Islet of Langerhans (tissue), 1 donor: ENCODE data around the gene SGTB.
"Not testable (repeated sequence)": the region's sequence is repeated elsewhere in the genome, so short reads cannot be mapped to it uniquely, and the experiment has no call there.

Experiments
- FAIRE-seq: peaks from one replicate; lab custom pipeline; 2011; peaks lifted over from hg19 to GRCh38; lab: Jason Lieb, UNC

The SGTB gene

GRCh38 chr5:65663804-65664521, 57.9 kb downstream of the SGTB start:
- no peak for FAIRE-seq

DNA sequence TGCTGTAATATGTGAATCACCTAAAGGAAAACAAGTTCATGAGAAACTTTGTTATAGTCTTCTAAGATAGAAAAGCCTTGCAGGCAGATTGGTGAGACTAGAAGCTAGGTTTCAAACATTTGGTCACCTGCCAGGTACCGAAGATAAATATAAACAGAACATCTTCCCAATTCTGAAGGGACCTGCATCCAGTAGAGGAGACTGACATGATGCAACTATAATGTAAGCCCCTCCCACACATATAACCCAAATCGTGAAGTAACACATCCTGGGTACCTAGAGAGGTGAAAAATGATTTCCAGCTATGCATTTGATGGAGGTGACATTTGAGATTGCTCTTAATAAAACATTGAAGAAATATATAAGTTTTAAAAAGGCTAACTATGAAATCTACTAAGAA, 67.2 kb downstream of the SGTB start:
- FAIRE-seq, result no peak

DNA sequence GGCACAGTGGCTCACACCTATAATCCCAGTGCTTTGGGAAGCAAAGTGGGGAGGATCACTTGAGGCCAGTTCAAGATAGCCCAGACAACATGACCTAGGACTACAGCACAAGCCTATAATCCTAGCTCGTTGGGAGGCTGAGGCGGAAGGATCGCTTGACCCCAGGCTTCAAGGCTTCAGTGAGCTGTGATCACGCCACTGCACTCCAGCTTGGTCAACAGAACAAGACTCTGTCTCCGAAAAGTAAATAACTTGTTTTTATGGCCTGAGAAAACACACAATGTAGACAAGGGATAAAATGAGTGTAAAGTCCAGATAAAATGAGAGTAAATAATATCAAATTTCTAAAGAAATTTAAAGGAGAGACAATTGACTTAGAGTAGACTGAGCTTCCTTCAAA, 70.8 kb downstream of the SGTB start:
- no peak for FAIRE-seq

- no peak for FAIRE-seq
Measured at GRCh38 chr5:65647941-65648340, 74.0 kb downstream of the SGTB start.

DNA sequence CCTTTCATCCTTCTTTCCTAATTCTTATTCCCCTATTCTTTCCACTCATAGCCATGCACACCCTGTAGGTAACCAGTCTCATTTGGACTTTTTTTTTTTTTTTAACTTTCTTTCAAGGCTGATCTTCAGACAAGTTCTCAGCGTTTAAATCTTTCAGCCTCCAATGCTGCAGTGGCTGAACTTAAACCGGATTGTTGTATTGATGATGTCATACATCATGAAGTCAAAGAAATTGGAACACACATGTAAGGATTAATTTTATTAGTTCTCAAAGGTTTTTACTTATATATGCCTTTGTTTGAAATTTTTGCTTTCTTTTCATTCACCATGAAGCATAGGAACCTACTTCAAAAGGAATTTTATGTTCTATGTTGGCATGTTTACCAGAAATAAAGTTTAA, 75.0 kb downstream of the SGTB start:
- FAIRE-seq, result no peak

- no peak for FAIRE-seq
Measured at GRCh38 chr5:65640240-65640639, 81.7 kb downstream of the SGTB start.

GRCh38 chr5:65630981-65631380, 90.9 kb downstream of the SGTB start:
- FAIRE-seq, result no peak

DNA sequence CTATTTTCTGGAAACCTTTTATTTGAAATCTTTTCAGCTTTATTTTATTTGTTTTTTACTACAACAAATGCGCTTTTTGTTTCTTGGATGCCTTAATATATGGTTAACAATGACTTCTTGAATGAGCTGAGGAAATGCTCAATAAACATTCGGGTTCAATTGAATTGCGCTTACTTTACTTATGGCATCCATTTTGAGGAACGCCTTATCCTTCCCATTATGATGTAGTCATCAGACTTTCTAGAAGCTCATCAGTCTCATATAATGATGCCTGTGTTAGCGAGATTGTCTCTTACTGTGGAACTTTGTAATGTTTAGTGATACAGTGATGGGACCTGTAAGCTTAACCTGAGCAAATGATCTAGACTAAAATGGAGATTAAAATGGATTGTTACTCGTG, 96.2 kb downstream of the SGTB start:
- no peak for FAIRE-seq

DNA sequence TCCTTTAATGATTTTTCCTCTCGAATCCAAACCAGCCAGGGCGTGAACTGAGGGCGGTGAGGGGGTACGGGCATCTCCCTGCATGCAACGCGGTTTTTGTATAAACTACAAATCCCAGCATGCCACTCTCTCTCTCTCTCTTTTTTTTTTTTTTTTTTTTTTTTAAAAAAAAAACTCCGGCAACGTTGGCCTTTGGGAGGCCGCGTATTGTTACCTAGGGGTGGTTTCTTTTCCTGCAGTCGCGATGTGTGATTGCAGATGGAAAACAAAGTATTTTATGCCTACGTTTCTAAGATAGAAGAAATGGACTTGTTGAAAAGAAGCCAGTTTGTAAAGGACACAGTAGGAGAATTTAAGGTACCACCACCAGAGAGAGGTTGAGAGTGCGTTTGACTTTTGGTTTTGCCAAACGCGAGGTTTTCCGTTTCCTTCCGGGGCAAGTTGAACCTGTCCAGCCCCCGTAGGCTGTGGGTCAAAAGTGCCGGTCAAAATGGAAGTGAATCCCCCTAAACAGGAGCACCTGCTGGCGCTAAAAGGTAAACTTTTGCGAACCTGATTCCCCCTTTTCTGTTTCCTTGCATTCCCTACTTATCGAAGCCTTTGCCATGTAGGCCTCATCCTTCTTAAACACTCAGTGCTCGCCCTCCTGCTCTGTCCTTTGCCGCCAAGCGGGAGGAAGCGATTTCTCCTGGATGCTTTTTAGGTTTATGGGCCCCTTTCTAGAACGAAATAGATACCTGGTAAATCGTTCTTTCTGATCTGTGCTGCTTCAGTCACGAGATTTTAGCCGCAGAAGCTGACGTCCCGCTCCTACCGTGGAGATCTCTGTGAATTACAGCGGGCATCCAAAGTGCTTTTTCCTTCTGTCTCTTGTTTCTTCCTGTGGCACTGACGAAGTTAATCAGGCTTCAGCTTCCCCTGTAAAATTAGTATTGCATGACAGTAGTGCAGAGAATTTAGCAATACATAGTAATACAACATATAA, 97.0 kb downstream of the SGTB start, which contains the start of the genes SHLD3 and TRAPPC13:
Gene SHLD3 (plus strand): TSS at position 457 of the 985 bp plus-strand sequence. CDS start 4,561 bp downstream, outside the sequence.
Gene TRAPPC13 (plus strand): TSS at position 457 of the 985 bp plus-strand sequence. CDS start 34 bp downstream, at position 491.
- FAIRE-seq, result peak; percentile 76

DNA sequence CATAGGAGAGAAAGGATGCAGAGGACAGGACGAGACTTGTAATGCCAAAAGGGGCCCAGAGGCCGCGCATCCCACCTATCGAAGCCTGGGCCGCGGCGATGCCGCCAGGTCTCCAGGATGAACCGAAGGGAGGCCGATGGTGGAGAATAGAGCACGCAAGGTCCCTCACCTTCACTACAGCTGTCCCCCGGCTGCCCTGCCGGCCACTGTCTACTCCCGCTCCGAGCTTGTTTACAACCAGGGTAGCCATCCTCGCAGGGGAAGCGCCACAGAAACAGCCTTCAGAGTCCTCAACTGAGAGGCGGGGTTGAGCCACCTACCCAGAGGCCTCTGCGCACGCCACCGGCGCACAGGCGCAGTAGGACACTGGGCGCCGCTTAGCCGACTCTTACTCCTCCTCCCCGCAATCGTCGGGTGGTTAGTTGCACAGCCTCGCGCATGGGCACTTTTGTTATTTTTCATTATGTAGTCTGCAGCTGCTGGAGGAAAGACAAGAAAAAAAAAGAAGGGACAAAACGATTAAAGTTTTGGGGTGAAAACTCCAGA, 97.8 kb downstream of the SGTB start, which contains the start of gene TRIM23:
Gene TRIM23 (minus strand): TSS at position 309 of the 546 bp plus-strand sequence. CDS start 59 bp downstream, at position 250.
- FAIRE-seq, result no peak

DNA sequence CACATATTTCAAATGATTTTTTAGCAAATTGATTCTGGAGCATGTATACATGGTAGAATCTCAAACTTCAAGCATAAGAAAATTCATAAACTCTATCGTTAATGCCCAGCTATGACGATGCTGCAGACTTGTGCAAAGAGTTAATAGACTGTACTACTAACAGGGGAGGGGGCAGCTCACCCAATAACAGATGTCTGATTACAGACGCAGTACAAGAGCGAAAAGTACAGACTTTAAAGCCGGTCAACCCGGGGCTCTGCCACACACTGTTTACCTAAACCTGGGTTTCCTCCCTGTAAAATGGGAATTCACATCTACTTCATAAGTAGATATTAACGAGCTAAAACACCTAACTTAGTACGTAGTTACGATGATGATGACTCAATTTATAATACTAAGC, 98.4 kb downstream of the SGTB start:
- FAIRE-seq, result no peak

DNA sequence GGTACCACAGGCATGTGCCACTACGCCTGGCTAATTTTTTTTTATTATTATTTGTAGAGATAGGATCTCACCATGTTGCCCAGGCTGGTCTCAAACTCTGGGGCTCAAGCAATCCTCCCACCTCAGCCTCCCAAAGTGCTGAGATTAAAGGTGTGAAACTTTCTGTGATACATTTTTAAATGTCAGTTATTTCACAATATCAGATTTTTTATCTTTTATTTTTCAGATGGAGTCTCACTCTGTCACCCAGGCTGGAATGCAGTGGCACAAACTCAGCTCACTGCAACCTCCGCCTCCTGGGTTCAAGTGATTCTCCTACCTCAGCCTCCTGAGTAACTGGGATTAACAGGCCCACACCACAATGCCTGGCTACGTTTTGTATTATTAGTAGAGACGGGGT, 99.9 kb downstream of the SGTB start:
- not testable (repeated sequence) for FAIRE-seq

DNA sequence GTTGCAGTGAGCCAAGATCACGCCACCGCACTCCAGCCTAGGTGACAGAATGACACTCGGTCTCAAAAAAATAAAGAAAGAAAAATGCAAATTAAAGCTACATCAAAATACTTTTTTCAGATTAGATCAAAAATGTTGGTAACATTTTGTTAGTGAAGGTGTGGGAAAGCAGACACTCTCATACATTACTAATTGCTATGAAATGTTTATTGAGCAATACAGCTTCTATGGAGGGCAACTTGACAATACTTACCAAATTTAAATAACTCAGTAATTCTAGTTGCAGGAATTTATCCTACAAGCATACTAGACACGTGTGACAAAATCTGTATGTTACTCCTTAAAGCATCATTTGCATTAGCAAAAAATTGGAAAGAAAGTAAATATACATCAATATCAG, 101.9 kb downstream of the SGTB start:
- no peak for FAIRE-seq
